HUES64 (cell line): ENCODE measurements around the gene TSPAN11.

Experiments used
- H3K27ac ChIP-seq: 2 replicates; pipeline ENCODE4 v1.7.0; 2013; ENCODE audit warnings: low read depth, low read length, inconsistent platforms
- H3K27me3 ChIP-seq: 2 replicates; pipeline ENCODE4 v1.6.1; 2013; ENCODE audit warnings: mild to moderate bottlenecking, low read length; ENCODE audit not compliant: insufficient read depth
- H3K36me3 ChIP-seq: 2 replicates; pipeline ENCODE4 v1.6.1; 2013; ENCODE audit warnings: mild to moderate bottlenecking, low read length; ENCODE audit not compliant: insufficient read depth
- H3K4me1 ChIP-seq: 2 replicates; pipeline ENCODE4 v1.6.1; 2013; ENCODE audit warnings: mild to moderate bottlenecking, low read length, moderate library complexity; ENCODE audit not compliant: insufficient read depth
- H3K4me3 ChIP-seq: 2 replicates; pipeline ENCODE4 v1.5.1; 2013; ENCODE audit warnings: mild to moderate bottlenecking, low read length, moderate library complexity
- H3K9ac ChIP-seq: 2 replicates; pipeline ENCODE4 v1.6.1; 2013; ENCODE audit warnings: mild to moderate bottlenecking, low read depth, low read length
- H3K9me3 ChIP-seq: 2 replicates; pipeline ENCODE4 v1.6.1; 2013; ENCODE audit warnings: low read depth, low read length; ENCODE audit not compliant: insufficient read depth
- WGBS: fragments of 150-250, 120-280 bp; methylation state at CpG from one replicate; pipeline ENCODE4 v1.1.7; 2013; ENCODE audit warnings: missing lambda C conversion rate; 5-methylcytosine and 5-hydroxymethylcytosine counted together

The TSPAN11 gene

GRCh38 chr12:30962047-30962446, 35.5 kb downstream of the TSPAN11 start:
- Histone ChIP-seq H3K4me3 (no peak overlapping the region), H3K27me3 (no peaks in the 10 kb centered on the region), H3K4me1 (no peaks in the 10 kb centered on the region), H3K9ac (no peak overlapping the region), H3K27ac (no peak overlapping the region), H3K9me3 (no peaks in the 10 kb centered on the region), H3K36me3 (no peaks in the 10 kb centered on the region)
- 93% methylated on average over 2 of the region's 2 CpGs for WGBS

- H3K4me3 ChIP-seq = no peak overlapping the region
- H3K9ac ChIP-seq = no peak overlapping the region
- no peaks in the 10 kb centered on the region for H3K36me3 ChIP-seq
- WGBS = 90% methylated on average over 21 of the region's 21 CpGs
- no peaks in the 10 kb centered on the region for H3K9me3 ChIP-seq
- H3K4me1 ChIP-seq = no peaks in the 10 kb centered on the region
- no peaks in the 10 kb centered on the region for H3K27me3 ChIP-seq
- no peak overlapping the region for H3K27ac ChIP-seq
These were observed 37.4 kb downstream of the TSPAN11 start for GRCh38 chr12:30963709-30964564.

GRCh38 chr12:30964896-30965612, 38.5 kb downstream of the TSPAN11 start:
- Histone ChIP-seq H3K4me3 (no peak overlapping the region), H3K27ac (no peak overlapping the region), H3K27me3 (no peaks in the 10 kb centered on the region), H3K4me1 (no peaks in the 10 kb centered on the region), H3K9ac (no peak overlapping the region), H3K9me3 (no peaks in the 10 kb centered on the region), H3K36me3 (no peaks in the 10 kb centered on the region)
- 87% methylated on average over 14 of the region's 14 CpGs for WGBS

- WGBS = 91% methylated on average over 10 of the region's 11 CpGs
- Histone ChIP-seq H3K9ac (no peak overlapping the region), H3K27me3 (no peaks in the 10 kb centered on the region), H3K9me3 (no peaks in the 10 kb centered on the region), H3K27ac (no peak overlapping the region), H3K4me1 (no peaks in the 10 kb centered on the region), H3K36me3 (no peaks in the 10 kb centered on the region), H3K4me3 (no peak overlapping the region)
These were observed 39.1 kb downstream of the TSPAN11 start for GRCh38 chr12:30965613-30965985.

- Histone ChIP-seq H3K4me1 (no peaks in the 10 kb centered on the region), H3K36me3 (no peaks in the 10 kb centered on the region), H3K4me3 (no peak overlapping the region), H3K9ac (no peak overlapping the region), H3K9me3 (no peaks in the 10 kb centered on the region), H3K27ac (no peak overlapping the region), H3K27me3 (no peaks in the 10 kb centered on the region)
- WGBS = 92% methylated on average over 3 of the region's 3 CpGs
These were observed 40.5 kb downstream of the TSPAN11 start for GRCh38 chr12:30967026-30967425.

- H3K9me3 ChIP-seq = no peaks in the 10 kb centered on the region
- H3K27me3 ChIP-seq = no peaks in the 10 kb centered on the region
- no peaks in the 10 kb centered on the region for H3K36me3 ChIP-seq
- no peak overlapping the region for H3K9ac ChIP-seq
- WGBS = 87% methylated on average over 5 of the region's 5 CpGs
- H3K27ac ChIP-seq = no peak overlapping the region
- no peak overlapping the region for H3K4me3 ChIP-seq
- H3K4me1 ChIP-seq = no peaks in the 10 kb centered on the region
These were observed 41.7 kb downstream of the TSPAN11 start for GRCh38 chr12:30968211-30968610.

DNA sequence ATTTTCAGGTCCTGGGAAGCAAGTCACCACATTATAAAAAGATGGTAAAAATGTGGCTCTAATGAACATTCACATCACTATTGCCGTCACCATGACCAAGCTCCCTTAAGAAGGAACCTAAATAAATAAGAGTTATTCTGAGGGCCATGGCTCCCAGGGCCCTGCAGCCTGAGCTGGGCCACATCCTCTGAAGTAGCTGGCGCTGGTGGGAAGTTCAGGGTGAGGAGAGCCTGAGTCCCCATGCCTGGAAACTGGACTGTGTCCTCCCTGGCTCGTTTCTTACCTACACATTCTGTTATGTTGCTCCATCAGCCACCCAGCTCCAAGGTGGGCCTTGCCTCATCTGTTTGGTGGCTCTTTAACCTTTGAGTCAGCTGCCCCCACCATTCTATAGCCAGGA, 42.5 kb downstream of the TSPAN11 start:
- Histone ChIP-seq H3K9me3 (no peaks in the 10 kb centered on the region), H3K27ac (no peak overlapping the region), H3K27me3 (no peaks in the 10 kb centered on the region), H3K9ac (no peak overlapping the region), H3K4me3 (no peak overlapping the region), H3K36me3 (no peaks in the 10 kb centered on the region), H3K4me1 (no peaks in the 10 kb centered on the region)
- WGBS = 93% methylated on average over 3 of the region's 3 CpGs

- H3K4me1 ChIP-seq = no peaks in the 10 kb centered on the region
- no peaks in the 10 kb centered on the region for H3K9me3 ChIP-seq
- no peak overlapping the region for H3K9ac ChIP-seq
- H3K4me3 ChIP-seq = no peak overlapping the region
- no peaks in the 10 kb centered on the region for H3K36me3 ChIP-seq
- 73% methylated on average over 5 of the region's 5 CpGs for WGBS
- no peak overlapping the region for H3K27ac ChIP-seq
- H3K27me3 ChIP-seq = no peaks in the 10 kb centered on the region
These were observed 43.3 kb downstream of the TSPAN11 start for GRCh38 chr12:30969606-30970395.

DNA sequence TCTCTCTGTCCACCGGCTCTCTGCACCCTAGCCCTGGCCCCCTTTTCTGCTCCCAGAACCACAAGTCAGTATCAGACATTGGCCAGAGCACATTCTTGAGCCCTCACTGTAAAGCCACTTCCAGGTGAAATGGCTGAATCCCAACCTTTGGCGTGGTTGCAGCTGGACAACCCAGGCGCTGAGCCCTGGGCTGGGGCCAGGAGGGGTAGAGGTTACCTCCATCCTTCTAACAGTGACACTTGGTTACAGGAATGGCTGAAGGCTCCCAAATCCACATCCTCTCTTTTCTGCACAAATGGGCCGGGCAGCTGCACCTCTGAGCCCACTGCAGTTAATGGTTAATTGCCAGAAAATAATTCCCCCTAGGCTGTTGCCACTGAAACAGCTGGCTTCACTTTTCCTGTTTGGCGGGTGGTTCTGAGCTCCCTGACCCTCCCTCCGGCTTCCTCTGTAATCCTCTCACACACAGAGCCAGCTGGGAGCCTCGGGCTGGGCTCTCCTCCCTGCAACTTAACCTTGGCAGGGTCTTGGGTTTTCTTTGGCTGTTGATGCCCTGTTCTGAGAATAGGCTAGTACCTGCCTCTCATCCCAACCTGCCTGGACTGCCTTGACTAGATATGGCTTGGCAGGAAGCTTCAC, 44.1 kb downstream of the TSPAN11 start:
- Histone ChIP-seq H3K36me3 (no peaks in the 10 kb centered on the region), H3K9ac (no peak overlapping the region), H3K27me3 (no peaks in the 10 kb centered on the region), H3K4me1 (no peaks in the 10 kb centered on the region), H3K9me3 (no peaks in the 10 kb centered on the region), H3K4me3 (no peak overlapping the region), H3K27ac (no peak overlapping the region)
- 89% methylated on average over 7 of the region's 7 CpGs for WGBS

DNA sequence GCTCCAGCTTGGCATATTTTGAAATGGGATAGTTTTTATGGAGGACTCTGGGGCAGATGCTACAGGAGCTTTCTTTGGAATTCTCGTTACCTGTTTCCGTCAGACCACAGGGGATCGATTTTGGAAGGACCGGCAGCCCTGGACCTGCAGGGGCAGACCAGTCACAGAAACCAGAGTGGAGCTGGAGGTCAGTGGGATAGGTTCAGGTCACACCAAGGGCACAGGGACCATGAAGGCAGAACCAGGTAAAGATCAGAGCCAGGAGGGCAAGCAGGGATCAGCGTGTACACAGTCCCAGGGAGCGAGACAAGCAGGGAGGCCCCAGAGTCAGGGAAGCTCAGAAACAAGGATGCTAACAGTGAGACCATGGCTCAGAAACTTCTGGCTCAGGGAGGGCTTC, 45.5 kb downstream of the TSPAN11 start:
- Histone ChIP-seq H3K9me3 (no peaks in the 10 kb centered on the region), H3K36me3 (no peaks in the 10 kb centered on the region), H3K4me1 (no peaks in the 10 kb centered on the region), H3K27me3 (no peaks in the 10 kb centered on the region), H3K9ac (no peak overlapping the region), H3K4me3 (no peak overlapping the region), H3K27ac (no peak overlapping the region)
- WGBS = 89% methylated on average over 6 of the region's 6 CpGs

- WGBS = 90% methylated on average over 6 of the region's 6 CpGs
- H3K27ac ChIP-seq = no peak overlapping the region
- no peaks in the 10 kb centered on the region for H3K36me3 ChIP-seq
- H3K9me3 ChIP-seq = no peaks in the 10 kb centered on the region
- H3K9ac ChIP-seq = no peak overlapping the region
- H3K27me3 ChIP-seq = no peaks in the 10 kb centered on the region
- peaks cover 5% of the 10 kb centered on the region; the same call in 1 of the 2 replicates for H3K4me1 ChIP-seq
- H3K4me3 ChIP-seq = no peak overlapping the region
These were observed 46.6 kb downstream of the TSPAN11 start for GRCh38 chr12:30973175-30973574.
